ENCODE data around the gene LDHA. TPM values are rescaled to one million over a fixed set of nuclear protein-coding genes. Genes with fewer than 3 reads are reported as not detected.

LDHA gene
- total and polyA plus RNA-seq, 9 of the 15 experiments (the other 6 are each of a cell fraction or from before 2014, with no cell fraction given): 535 to 3,001 (median 926) TPM

DNA sequence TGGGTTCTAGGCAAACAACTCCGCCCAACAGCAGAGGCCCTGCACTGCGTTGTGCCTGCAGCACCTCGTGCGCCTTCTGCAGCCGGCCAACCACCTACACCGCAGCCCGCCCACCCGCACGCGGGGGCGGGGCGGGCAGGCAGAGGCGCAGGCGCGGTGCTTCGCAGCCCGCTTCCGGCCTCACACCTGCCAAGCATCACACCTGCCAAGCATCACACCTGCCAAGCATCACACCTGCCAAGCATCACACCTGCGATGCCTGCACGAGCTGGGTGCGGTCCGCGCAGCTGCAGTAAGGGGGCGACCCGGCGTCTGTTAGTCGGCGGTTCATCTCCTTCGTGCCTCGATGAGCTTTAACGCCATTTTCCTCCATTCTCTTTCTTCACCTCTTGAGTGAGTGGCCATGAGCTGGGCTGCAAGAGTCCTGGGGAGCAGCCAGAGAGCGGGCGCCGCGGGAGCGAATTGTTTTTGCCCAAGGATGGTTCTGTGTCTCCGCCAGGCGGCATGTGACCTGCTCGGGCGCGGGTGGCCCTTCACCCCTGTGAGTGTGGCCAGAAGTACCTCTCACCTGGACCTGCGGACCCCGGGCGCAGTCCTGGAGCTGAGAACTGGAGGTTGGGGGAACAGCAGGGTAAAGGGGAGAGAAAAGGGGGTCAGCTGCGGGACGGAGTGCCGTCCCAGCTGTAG lies 61.5 kb downstream of the LDHA start, which contains the start of gene LDHAL6A:
TSS of gene LDHAL6A (plus strand) at position 171 of the 687 bp plus-strand sequence. CDS start 825 bp downstream, outside the sequence.
- H3K4me3 ChIP-seq: no peak within 1 kb of the TSS
- ChIA-PET POLR2A (interaction anchor here (0.6 to 1.5 kb wide), 4 partner anchors 14 to 91 kb away, joined by 3 to 4 read pairs (median 4); no protein-coding TSS in a partner anchor), CTCF (ENCODE audit: low intra/inter-chr PET ratio) (no interaction called here)
- intact Hi-C loops (cut with micrococcal nuclease): loop anchor here (10.0 kb wide), 1 partner anchor 309 kb away; no protein-coding TSS in a partner anchor
- no peaks in the 10 kb centered on the region for H3K36me3 ChIP-seq (ENCODE audit: control insufficient read depth, insufficient read depth, low read length)
- in situ Hi-C loops (cut with MboI): no loop called here
- H2AFZ ChIP-seq (ENCODE audit: low read depth, low read length): no peak within 1 kb of the TSS
- H3K9me3 ChIP-seq (replicated peaks; ENCODE audit: control insufficient read depth, insufficient read depth, low read depth, low read length): no peaks in the 10 kb centered on the region
- H3K4me1 ChIP-seq (replicated peaks in 1 of 2; ENCODE audit: control insufficient read depth in 2 of 2, insufficient read depth in 2 of 2, low read length in 2 of 2): peaks cover 0 to 9% of the 10 kb centered on the region in 2 experiments; a peak in 2 of 5 replicates
- H3K9ac ChIP-seq (ENCODE audit: insufficient read depth in 1 of 2, low read depth in 2 of 2, low read length in 2 of 2): no peak within 1 kb of the TSS
- H3K27ac ChIP-seq (ENCODE audit: extremely low read depth, low read depth, low read length): no peak within 1 kb of the TSS
- ATAC-seq (peak; percentile 68), DNase-seq (ENCODE audit: extremely low read depth in 1 of 4, low spot score in 3 of 4) (peak in 3 of 4 experiments; percentile 5 to 17 (median 13)), FAIRE-seq (no peak)
- no peaks in the 10 kb centered on the region for H4K20me1 ChIP-seq (replicated peaks; ENCODE audit: control insufficient read depth, insufficient read depth, low read length)
- no peaks in the 10 kb centered on the region for H3K79me2 ChIP-seq (ENCODE audit: control insufficient read depth, insufficient read depth, low read length)
- H3K9me1 ChIP-seq (ENCODE audit: control insufficient read depth, insufficient read depth, low read length): no peaks in the 10 kb centered on the region
- no TSS peak for BruUV-seq (replicated peaks)
- H3K4me2 ChIP-seq (ENCODE audit: insufficient read depth, low read length): no peak within 1 kb of the TSS
- 49% methylated on average over 30 of the region's 47 CpGs for WGBS (ENCODE audit: insufficient coverage, low coverage, missing lambda C conversion rate)
- peaks cover 11 to 30% of the 10 kb centered on the region in 2 experiments; a peak in 3 of 5 replicates for H3K27me3 ChIP-seq (ENCODE audit: control insufficient read depth in 2 of 2, insufficient read depth in 2 of 2, low read length in 2 of 2)
- TF ChIP-seq, protein P1, sequence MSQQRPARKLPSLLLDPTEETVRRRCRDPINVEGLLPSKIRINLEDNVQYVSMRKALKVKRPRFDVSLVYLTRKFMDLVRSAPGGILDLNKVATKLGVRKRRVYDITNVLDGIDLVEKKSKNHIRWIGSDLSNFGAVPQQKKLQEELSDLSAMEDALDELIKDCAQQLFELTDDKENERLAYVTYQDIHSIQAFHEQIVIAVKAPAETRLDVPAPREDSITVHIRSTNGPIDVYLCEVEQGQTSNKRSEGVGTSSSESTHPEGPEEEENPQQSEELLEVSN (IDR thresholded peaks at IDR 0.05; ENCODE audit: borderline replicate concordance in 1 of 2, extremely low read depth in 1 of 2, insufficient read depth in 1 of 2, insufficient read length in 1 of 2, low read depth in 1 of 2, low read length in 1 of 2, poor library complexity in 1 of 2, severe bottlenecking in 1 of 2): peak; percentile 24 to 52
- TF ChIP-seq L3MBTL2 (IDR thresholded peaks at IDR 0.05): peak; percentile 21; the same call in 1 of the 2 replicates
- peak; percentile 40 for TF ChIP-seq EGR1 (conservative IDR thresholded peaks at IDR 0.05)
- TF ChIP-seq, protein P2, sequence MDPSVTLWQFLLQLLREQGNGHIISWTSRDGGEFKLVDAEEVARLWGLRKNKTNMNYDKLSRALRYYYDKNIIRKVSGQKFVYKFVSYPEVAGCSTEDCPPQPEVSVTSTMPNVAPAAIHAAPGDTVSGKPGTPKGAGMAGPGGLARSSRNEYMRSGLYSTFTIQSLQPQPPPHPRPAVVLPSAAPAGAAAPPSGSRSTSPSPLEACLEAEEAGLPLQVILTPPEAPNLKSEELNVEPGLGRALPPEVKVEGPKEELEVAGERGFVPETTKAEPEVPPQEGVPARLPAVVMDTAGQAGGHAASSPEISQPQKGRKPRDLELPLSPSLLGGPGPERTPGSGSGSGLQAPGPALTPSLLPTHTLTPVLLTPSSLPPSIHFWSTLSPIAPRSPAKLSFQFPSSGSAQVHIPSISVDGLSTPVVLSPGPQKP (CRISPR knock-in tag; IDR thresholded peaks at IDR 0.05): no peak
- no peak for TF ChIP-seq SMAD1 (IDR thresholded peaks at IDR 0.05; ENCODE audit: low read depth, low read length, partially characterized antibody)
- no peak for TF ChIP-seq PHB (CRISPR knock-in tag; IDR thresholded peaks at IDR 0.05)
- TF ChIP-seq ESRRA (IDR thresholded peaks at IDR 0.05; ENCODE audit: borderline replicate concordance, low read depth): no peak
- no peak for TF ChIP-seq ILF3 (IDR thresholded peaks at IDR 0.05; ENCODE audit: borderline replicate concordance)
- peak; percentile 52 to 69 for TF ChIP-seq NRF1 (conservative IDR thresholded peaks at IDR 0.05 in 1 of 2, IDR thresholded peaks at IDR 0.05 in 1 of 2)
- TF ChIP-seq GTF2F1 (IDR thresholded peaks at IDR 0.05; ENCODE audit: low read depth, low read length): no peak
- no peak for TF ChIP-seq ARHGAP35 (IDR thresholded peaks at IDR 0.05; ENCODE audit: partially characterized antibody)
- no peak for TF ChIP-seq MCM2 (IDR thresholded peaks at IDR 0.05; ENCODE audit: low read depth)
- TF ChIP-seq ZNF217 (CRISPR knock-in tag; IDR thresholded peaks at IDR 0.05): no peak
- TF ChIP-seq, protein P3, sequence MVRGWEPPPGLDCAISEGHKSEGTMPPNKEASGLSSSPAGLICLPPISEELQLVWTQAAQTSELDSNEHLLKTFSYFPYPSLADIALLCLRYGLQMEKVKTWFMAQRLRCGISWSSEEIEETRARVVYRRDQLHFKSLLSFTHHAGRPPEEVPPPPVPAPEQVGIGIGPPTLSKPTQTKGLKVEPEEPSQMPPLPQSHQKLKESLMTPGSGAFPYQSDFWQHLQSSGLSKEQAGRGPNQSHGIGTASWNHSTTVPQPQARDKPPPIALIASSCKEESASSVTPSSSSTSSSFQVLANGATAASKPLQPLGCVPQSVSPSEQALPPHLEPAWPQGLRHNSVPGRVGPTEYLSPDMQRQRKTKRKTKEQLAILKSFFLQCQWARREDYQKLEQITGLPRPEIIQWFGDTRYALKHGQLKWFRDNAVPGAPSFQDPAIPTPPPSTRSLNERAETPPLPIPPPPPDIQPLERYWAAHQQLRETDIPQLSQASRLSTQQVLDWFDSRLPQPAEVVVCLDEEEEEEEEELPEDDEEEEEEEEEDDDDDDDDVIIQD (CRISPR knock-in tag; IDR thresholded peaks at IDR 0.05): no peak
- no peak for TF ChIP-seq MEF2D (tag; conservative IDR thresholded peaks at IDR 0.05; ENCODE audit: low read depth)
- TF ChIP-seq, protein P4, sequence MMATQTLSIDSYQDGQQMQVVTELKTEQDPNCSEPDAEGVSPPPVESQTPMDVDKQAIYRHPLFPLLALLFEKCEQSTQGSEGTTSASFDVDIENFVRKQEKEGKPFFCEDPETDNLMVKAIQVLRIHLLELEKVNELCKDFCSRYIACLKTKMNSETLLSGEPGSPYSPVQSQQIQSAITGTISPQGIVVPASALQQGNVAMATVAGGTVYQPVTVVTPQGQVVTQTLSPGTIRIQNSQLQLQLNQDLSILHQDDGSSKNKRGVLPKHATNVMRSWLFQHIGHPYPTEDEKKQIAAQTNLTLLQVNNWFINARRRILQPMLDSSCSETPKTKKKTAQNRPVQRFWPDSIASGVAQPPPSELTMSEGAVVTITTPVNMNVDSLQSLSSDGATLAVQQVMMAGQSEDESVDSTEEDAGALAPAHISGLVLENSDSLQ (IDR thresholded peaks at IDR 0.05): no peak
- no peak for TF ChIP-seq ZNF384 (IDR thresholded peaks at IDR 0.05; ENCODE audit: low read depth, low read length)
- no peak for TF ChIP-seq SETDB1 (IDR thresholded peaks at IDR 0.05; ENCODE audit: low read length)
